GM21619 (cell line): Measurements from ENCODE around the gene SIRT2.

Source experiments
- ATAC-seq: cut with Tn5 transposase; IDR thresholded peaks from one replicate; pipeline ENCODE4 v1.9.1; 2021; ENCODE audit not compliant: unreplicated experiment

Gene SIRT2

GRCh38 chr19:38920602-38921419, 21.4 kb upstream of the SIRT2 start:
- no peak for ATAC-seq

GRCh38 chr19:38919837-38920601, 20.6 kb upstream of the SIRT2 start:
- ATAC-seq: no peak

- no peak for ATAC-seq
These were observed 19.1 kb upstream of the SIRT2 start for GRCh38 chr19:38918526-38918925.

- no peak for ATAC-seq
These were observed 18.6 kb upstream of the SIRT2 start for GRCh38 chr19:38917921-38918491.

- ATAC-seq: no peak
These were observed 18.1 kb upstream of the SIRT2 start for GRCh38 chr19:38917516-38917915.

GRCh38 chr19:38915329-38916321, 16.2 kb upstream of the SIRT2 start:
- ATAC-seq: no peak

GRCh38 chr19:38913958-38914357, 14.5 kb upstream of the SIRT2 start:
- ATAC-seq: no peak

GRCh38 chr19:38912600-38913514, 13.4 kb upstream of the SIRT2 start:
- no peak for ATAC-seq

- no peak for ATAC-seq
These were observed 12.1 kb upstream of the SIRT2 start for GRCh38 chr19:38911388-38912001.

GRCh38 chr19:38910488-38910887, 11.1 kb upstream of the SIRT2 start:
- no peak for ATAC-seq

- ATAC-seq: no peak
These were observed 9.5 kb upstream of the SIRT2 start for GRCh38 chr19:38908911-38909310.

- no peak for ATAC-seq
These were observed 8.3 kb upstream of the SIRT2 start for GRCh38 chr19:38907670-38908069.

GRCh38 chr19:38907227-38907626, 7.8 kb upstream of the SIRT2 start:
- no peak for ATAC-seq

GRCh38 chr19:38905620-38906019, 6.2 kb upstream of the SIRT2 start:
- no peak for ATAC-seq

GRCh38 chr19:38904581-38905539, 5.4 kb upstream of the SIRT2 start:
- ATAC-seq: no peak

- no peak for ATAC-seq
These were observed 2.3 kb upstream of the SIRT2 start for GRCh38 chr19:38901683-38902082.

GRCh38 chr19:38900743-38901190, 1.3 kb upstream of the SIRT2 start:
- ATAC-seq: no peak

GRCh38 chr19:38900202-38900629, 798 bp upstream of the SIRT2 start:
- no peak for ATAC-seq
